Mesenchymal stem cell (in vitro differentiated cells and primary cell): ENCODE measurements around the gene YWHAQ. TPM values are rescaled to one million over a fixed set of nuclear protein-coding genes. Genes with fewer than 3 reads are reported as not detected.

Experiments
- DNase-seq: peaks from one replicate; pipeline ENCODE4 v3.0.0-alpha.2; 2013
- H2AFZ ChIP-seq: one replicate; pipeline ENCODE4 v1.6.1; 2013; ENCODE audit warnings: low read depth, mild to moderate bottlenecking, control low read depth, inconsistent platforms, low read length, moderate library complexity
- H2AK5ac ChIP-seq: 2 replicates; pipeline ENCODE4 v1.6.1; 2013; ENCODE audit warnings: low read length, moderate library complexity, mild to moderate bottlenecking, inconsistent platforms; ENCODE audit not compliant: severe bottlenecking
- H2BK120ac ChIP-seq: one replicate; pipeline ENCODE4 v1.6.1; 2013; ENCODE audit warnings: low read depth, mild to moderate bottlenecking, inconsistent platforms, low read length, moderate library complexity
- H2BK12ac ChIP-seq, 2 experiments: one replicate each; pipeline ENCODE4 v1.6.1; 2013; ENCODE audit warnings: inconsistent platforms in 2 of 2, low read length in 2 of 2, mild to moderate bottlenecking in 2 of 2, moderate library complexity in 2 of 2, control low read depth in 1 of 2
- H2BK15ac ChIP-seq: one replicate; pipeline ENCODE4 v1.6.1; 2013; ENCODE audit warnings: mild to moderate bottlenecking, low read depth, inconsistent platforms; ENCODE audit not compliant: poor library complexity, severe bottlenecking
- H2BK5ac ChIP-seq: 2 replicates; pipeline ENCODE4 v1.6.1; 2013; ENCODE audit warnings: low read depth, mild to moderate bottlenecking, low read length, control low read depth, inconsistent platforms; ENCODE audit not compliant: poor library complexity, severe bottlenecking
- H3K14ac ChIP-seq, 2 experiments: one replicate each; pipeline ENCODE4 v1.6.1; 2013; ENCODE audit warnings: inconsistent platforms in 2 of 2, low read length in 2 of 2, control low read depth in 1 of 2, mild to moderate bottlenecking in 1 of 2, moderate library complexity in 1 of 2
- H3K18ac ChIP-seq, 2 experiments: one replicate each; pipeline ENCODE4 v1.6.1; 2013; ENCODE audit warnings: inconsistent platforms in 2 of 2, low read length in 2 of 2, control low read depth in 1 of 2, low read depth in 1 of 2, mild to moderate bottlenecking in 1 of 2
- H3K23ac ChIP-seq, 2 experiments: one replicate each; pipeline ENCODE4 v1.6.1; 2013; ENCODE audit warnings: inconsistent platforms in 2 of 2, low read length in 2 of 2, mild to moderate bottlenecking in 2 of 2, moderate library complexity in 2 of 2, control low read depth in 1 of 2
- H3K27ac ChIP-seq: 2 replicates; pipeline ENCODE4 v1.5.1; 2013; ENCODE audit warnings: mild to moderate bottlenecking, moderate library complexity, low read length, control low read depth, inconsistent platforms; ENCODE audit not compliant: poor library complexity, severe bottlenecking
- H3K27me3 ChIP-seq, 2 experiments: 2 replicates each; pipeline versions ENCODE4 v1.6.1 to v1.7.0; 2013; ENCODE audit warnings: low read length in 2 of 2, mild to moderate bottlenecking in 2 of 2, moderate library complexity in 2 of 2, control low read depth in 1 of 2, inconsistent platforms in 1 of 2; ENCODE audit not compliant: control insufficient read depth in 1 of 2, insufficient read depth in 1 of 2
- H3K36me3 ChIP-seq, 2 experiments: 2 replicates each; pipeline versions ENCODE4 v1.6.1 to v1.7.0; 2013; ENCODE audit warnings: low read length in 2 of 2, control low read depth in 1 of 2, inconsistent platforms in 1 of 2, low read depth in 1 of 2, mild to moderate bottlenecking in 1 of 2; ENCODE audit not compliant: insufficient read depth in 2 of 2, control insufficient read depth in 1 of 2
- H3K4ac ChIP-seq, 2 experiments: one replicate each; pipeline ENCODE4 v1.6.1; 2013; ENCODE audit warnings: inconsistent platforms in 2 of 2, low read length in 2 of 2, mild to moderate bottlenecking in 2 of 2, moderate library complexity in 2 of 2, control low read depth in 1 of 2, low read depth in 1 of 2
- H3K4me1 ChIP-seq: 2 replicates; pipeline ENCODE4 v1.6.1; 2013; ENCODE audit warnings: low read depth, low read length, control low read depth; ENCODE audit not compliant: control insufficient read depth, insufficient read depth
- H3K4me2 ChIP-seq: 2 replicates; pipeline ENCODE4 v1.6.1; 2013; ENCODE audit warnings: low read length, mild to moderate bottlenecking, inconsistent platforms; ENCODE audit not compliant: poor library complexity, severe bottlenecking
- H3K4me3 ChIP-seq, 2 experiments: 2 replicates each; pipeline versions ENCODE4 v1.5.1 to v1.7.0; 2013; ENCODE audit warnings: low read length in 2 of 2, mild to moderate bottlenecking in 2 of 2, control low read depth in 1 of 2, low read depth in 1 of 2; ENCODE audit not compliant: insufficient read depth in 1 of 2
- H3K79me1 ChIP-seq: replicated peaks from 2 replicates; pipeline ENCODE4 v1.6.1; 2013; ENCODE audit warnings: mild to moderate bottlenecking, control low read depth, low read length, inconsistent platforms; ENCODE audit not compliant: poor library complexity, severe bottlenecking
- H3K9ac ChIP-seq: 2 replicates; pipeline ENCODE4 v1.7.0; 2013; ENCODE audit warnings: mild to moderate bottlenecking, low read length, moderate library complexity
- H3K9me3 ChIP-seq: 2 replicates; pipeline ENCODE4 v1.7.0; 2013; ENCODE audit warnings: mild to moderate bottlenecking, low read length; ENCODE audit not compliant: control insufficient read depth
- H4K8ac ChIP-seq: one replicate; pipeline ENCODE4 v1.6.1; 2013; ENCODE audit warnings: inconsistent platforms, mild to moderate bottlenecking, low read length, moderate library complexity
- H4K91ac ChIP-seq: one replicate; pipeline ENCODE4 v1.6.1; 2013; ENCODE audit warnings: mild to moderate bottlenecking, low read length, inconsistent platforms
- WGBS: methylation state at CpG from one replicate; pipeline ENCODE4 v1.1.7; 2013; ENCODE audit warnings: mixed read lengths; 5-methylcytosine and 5-hydroxymethylcytosine counted together
- small RNA-seq: library from polyadenylated mRNA; stranded (forward); fragments of <200 nt; extraction: miRNeasy Mini kit (QIAGEN cat#:217004); gene quantifications from one replicate; pipeline ENCODE3, GENCODE V24; 2013; ENCODE audit warnings: low read depth

Gene YWHAQ

GRCh38 chr2:9536504-9536903 is 94.3 kb downstream of the YWHAQ start:
- Histone ChIP-seq H4K8ac (no peak overlapping the region), H2AFZ (no peak overlapping the region), H3K14ac (no peak overlapping the region), H3K36me3 (peaks cover 11 to 52% of the 10 kb centered on the region in 2 experiments), H2BK5ac (no peak overlapping the region), H3K4me1 (peaks cover 4% of the 10 kb centered on the region), H3K4ac (no peak overlapping the region), H2AK5ac (no peak overlapping the region), H3K4me2 (no peak overlapping the region), H3K27me3 (no peaks in the 10 kb centered on the region), H3K18ac (peak overlapping the region in 1 of 2 experiments; percentile 21), H3K79me1 (peaks cover 18% of the 10 kb centered on the region), H2BK15ac (no peak overlapping the region), H2BK12ac (no peak overlapping the region), H3K9ac (no peak overlapping the region), H3K23ac (no peak overlapping the region), H4K91ac (no peak overlapping the region), H3K27ac (no peak overlapping the region), H3K9me3 (no peaks in the 10 kb centered on the region), H2BK120ac (no peak overlapping the region), H3K4me3 (no peak overlapping the region)
- DNase-seq = no peak
- WGBS = 98% methylated on average over 6 of the region's 6 CpGs

GRCh38 chr2:9535177-9535576 is 95.6 kb downstream of the YWHAQ start:
- H3K9ac ChIP-seq = no peak overlapping the region
- no peak overlapping the region for H2BK12ac ChIP-seq
- no peak overlapping the region for H3K27ac ChIP-seq
- H3K4me2 ChIP-seq = no peak overlapping the region
- H3K79me1 ChIP-seq = peaks cover 18% of the 10 kb centered on the region
- no peak overlapping the region for H3K4me3 ChIP-seq
- no CpG with 5 or more reads among the region's 1 CpG for WGBS
- H3K4ac ChIP-seq = no peak overlapping the region
- no peak overlapping the region for H2AFZ ChIP-seq
- H3K18ac ChIP-seq = no peak overlapping the region
- no peak overlapping the region for H2BK120ac ChIP-seq
- peaks cover 4% of the 10 kb centered on the region for H3K4me1 ChIP-seq
- no peaks in the 10 kb centered on the region for H3K9me3 ChIP-seq
- no peak overlapping the region for H4K8ac ChIP-seq
- DNase-seq = no peak
- no peak overlapping the region for H2AK5ac ChIP-seq
- H3K27me3 ChIP-seq = no peaks in the 10 kb centered on the region
- no peak overlapping the region for H3K14ac ChIP-seq
- H3K23ac ChIP-seq = no peak overlapping the region
- no peak overlapping the region for H2BK5ac ChIP-seq
- no peak overlapping the region for H4K91ac ChIP-seq
- H2BK15ac ChIP-seq = no peak overlapping the region
- peaks cover 11 to 52% of the 10 kb centered on the region in 2 experiments for H3K36me3 ChIP-seq

Small RNA genes within 50 kb of the gene (small RNA-seq; reads per million reads assigned to genes)
- gene RF00019 = not detected
